Liver (tissue), 9 donors: Measurements from ENCODE around the gene KPNB1. TPM values are rescaled to one million over a fixed set of nuclear protein-coding genes. Genes with fewer than 3 reads are reported as not detected.
"Not testable (repeated sequence)": the region's sequence is repeated elsewhere in the genome, so short reads cannot be mapped to it uniquely, and the experiment has no call there.

Experiments used
- DNase-seq: peaks from one replicate; pipeline ENCODE4 v3.0.0-alpha.2; 2017; ENCODE audit warnings: low spot score
- H3K27ac ChIP-seq, 2 donors: one replicate each; pipeline ENCODE4 v1.7.0; 2013; ENCODE audit warnings: inconsistent platforms in 2 of 2, low read length in 2 of 2, control low read depth in 1 of 2, low read depth in 1 of 2, mild to moderate bottlenecking in 1 of 2
- H3K27me3 ChIP-seq, 4 donors: one replicate each; pipeline versions ENCODE4 v1.6.1 to v1.7.0; 2013; ENCODE audit warnings: low read length in 3 of 4, inconsistent platforms in 1 of 4, mild to moderate bottlenecking in 1 of 4, moderate library complexity in 1 of 4; ENCODE audit not compliant: control insufficient read depth in 4 of 4, insufficient read depth in 4 of 4
- H3K36me3 ChIP-seq, 4 donors: one replicate each; pipeline versions ENCODE4 v1.6.1 to v1.7.0; 2013; ENCODE audit warnings: low read length in 3 of 4, mild to moderate bottlenecking in 3 of 4, low read depth in 1 of 4, moderate library complexity in 1 of 4; ENCODE audit not compliant: control insufficient read depth in 4 of 4, insufficient read depth in 3 of 4
- H3K4me1 ChIP-seq, 4 donors: one replicate each; pipeline versions ENCODE4 v1.6.1 to v1.7.0; 2013; ENCODE audit warnings: low read length in 3 of 4, mild to moderate bottlenecking in 3 of 4, moderate library complexity in 1 of 4; ENCODE audit not compliant: control insufficient read depth in 4 of 4, insufficient read depth in 4 of 4
- H3K4me3 ChIP-seq, 3 donors: one replicate each; pipeline versions ENCODE4 v1.6.1 to v1.7.0; 2013; ENCODE audit warnings: low read length in 3 of 3, control low read depth in 1 of 3, low read depth in 1 of 3, mild to moderate bottlenecking in 1 of 3
- H3K9ac ChIP-seq, 2 donors: one replicate each; pipeline ENCODE4 v1.7.0; 2013; ENCODE audit warnings: low read length in 2 of 2, mild to moderate bottlenecking in 2 of 2, moderate library complexity in 2 of 2, control low read depth in 1 of 2, low read depth in 1 of 2
- H3K9me3 ChIP-seq, 4 donors: one replicate each; pipeline versions ENCODE4 v1.6.1 to v1.7.0; 2013; ENCODE audit warnings: low read length in 3 of 4; ENCODE audit not compliant: control insufficient read depth in 4 of 4
- ATF3 ChIP-seq: IDR thresholded peaks from 2 replicates; pipeline ENCODE4 v1.6.1; 2016; ENCODE audit warnings: antibody characterized with exemption
- CTCF ChIP-seq: fragments of 150-350 bp; IDR thresholded peaks from 2 replicates; pipeline ENCODE4 v1.5.1; 2017; ENCODE audit warnings: improper control_type of control experiment, low read depth, low read length; ENCODE audit not compliant: missing input control
- EGR1 ChIP-seq, 2 donors: IDR thresholded peaks; 2 replicates each; pipeline ENCODE4 v1.6.1; 2016 to 2018; ENCODE audit warnings: antibody characterized with exemption in 2 of 2, low read depth in 2 of 2
- FOXA1 ChIP-seq: IDR thresholded peaks from 2 replicates; pipeline ENCODE4 v1.6.1; 2016; ENCODE audit warnings: antibody characterized with exemption
- FOXA2 ChIP-seq: IDR thresholded peaks from 2 replicates; pipeline ENCODE4 v1.6.1; 2016; ENCODE audit warnings: antibody characterized with exemption
- GABPA ChIP-seq, 2 donors: IDR thresholded peaks in 1 of 2; conservative IDR thresholded peaks in 1 of 2; 2 replicates each; pipeline ENCODE4 v1.6.1; 2016; ENCODE audit warnings: antibody characterized with exemption in 2 of 2, mild to moderate bottlenecking in 1 of 2, moderate library complexity in 1 of 2
- HNF4A ChIP-seq, 2 donors: conservative IDR thresholded peaks; 2 replicates each; pipeline ENCODE4 v1.6.1; 2016; ENCODE audit warnings: antibody characterized with exemption in 2 of 2, mild to moderate bottlenecking in 2 of 2
- HNF4G ChIP-seq: IDR thresholded peaks from 2 replicates; pipeline ENCODE4 v1.6.1; 2016; ENCODE audit warnings: antibody characterized with exemption
- MAX ChIP-seq: IDR thresholded peaks from 2 replicates; pipeline ENCODE4 v1.6.1; 2016; ENCODE audit warnings: antibody characterized with exemption
- NR2F2 ChIP-seq: IDR thresholded peaks from 2 replicates; pipeline ENCODE4 v1.6.1; 2016; ENCODE audit warnings: antibody characterized with exemption
- RAD21 ChIP-seq, 2 donors: IDR thresholded peaks; 2 replicates each; pipeline ENCODE4 v1.6.1; 2016; ENCODE audit warnings: antibody characterized with exemption in 2 of 2, mild to moderate bottlenecking in 2 of 2
- REST ChIP-seq: IDR thresholded peaks from 2 replicates; pipeline ENCODE4 v1.6.1; 2016; ENCODE audit warnings: antibody characterized with exemption, mild to moderate bottlenecking
- RXRA ChIP-seq, 2 donors: IDR thresholded peaks; 2 replicates each; pipeline ENCODE4 v1.6.1; 2017 to 2018; ENCODE audit warnings: antibody characterized with exemption in 2 of 2, mild to moderate bottlenecking in 1 of 2
- SP1 ChIP-seq: IDR thresholded peaks from 2 replicates; pipeline ENCODE4 v1.6.1; 2018; ENCODE audit warnings: antibody characterized with exemption, mild to moderate bottlenecking
- TAF1 ChIP-seq: conservative IDR thresholded peaks from 2 replicates; pipeline ENCODE4 v1.6.1; 2016; ENCODE audit warnings: antibody characterized with exemption, mild to moderate bottlenecking
- YY1 ChIP-seq: IDR thresholded peaks from 2 replicates; pipeline ENCODE4 v1.6.1; 2016; ENCODE audit warnings: antibody characterized with exemption, mild to moderate bottlenecking
- ZBTB33 ChIP-seq: IDR thresholded peaks from 2 replicates; pipeline ENCODE4 v1.6.1; 2016; ENCODE audit warnings: antibody characterized with exemption
- WGBS: extraction: QIAGEN DNeasy Blood & Tissue Kit; methylation state at CpG from one replicate; pipeline ENCODE4 v1.1.7; 2013; 5-methylcytosine and 5-hydroxymethylcytosine counted together
- polyA plus RNA-seq, 2 donors: library from polyadenylated mRNA; stranded (reverse) in 1 of 2; unstranded in 1 of 2; fragments of 200-250 nt in 1 of 2; fragments of >200 nt in 1 of 2; fragmentation: Nextera tagmentation in 1 of 2; extraction: Ambion mirVana in 1 of 2; gene quantifications; one replicate each; pipeline versions ENCODE4 v1.2.1 to v1.2.3, GENCODE V29; 2013 to 2015
- total RNA-seq, 2 donors: library from RNA; depleted of rRNA; stranded (reverse); fragments of >200 nt; gene quantifications; one replicate each; pipeline ENCODE4 v1.2.3, GENCODE V29; 2014
- donor health status: healthy.
- donor health status: healthy.
- donor health status: healthy.
- donor health status: healthy.
- donor health status: healthy.

Gene KPNB1
- total and polyA plus RNA-seq, 4 donors = 27.6 to 114 (median 75.0) TPM

- Histone ChIP-seq H3K9ac (no peak overlapping the region), H3K36me3 (peaks cover 44 to 91% (median 83%) of the 10 kb centered on the region in 4 donors), H3K9me3 (no peaks in the 10 kb centered on the region), H3K4me1 (no peaks in the 10 kb centered on the region), H3K27ac (no peak overlapping the region), H3K27me3 (no peaks in the 10 kb centered on the region), H3K4me3 (no peak overlapping the region)
- 85% methylated on average over 7 of the region's 7 CpGs for WGBS
- DNase-seq = no peak
- TF ChIP-seq FOXA2 = no peak
- TF ChIP-seq TAF1 = no peak
- TF ChIP-seq REST = no peak
- TF ChIP-seq RAD21 (IDR thresholded peaks at IDR 0.05) = no peak
- TF ChIP-seq HNF4G = no peak
- TF ChIP-seq NR2F2 = no peak
- TF ChIP-seq GABPA (IDR thresholded peaks at IDR 0.05 in 1 of 2, conservative IDR thresholded peaks at IDR 0.05 in 1 of 2) = no peak
- no peak for TF ChIP-seq MAX
- no peak for TF ChIP-seq ZBTB33
- TF ChIP-seq RXRA (IDR thresholded peaks at IDR 0.05) = no peak
- TF ChIP-seq YY1 = no peak
- no peak for TF ChIP-seq FOXA1
- TF ChIP-seq EGR1 (IDR thresholded peaks at IDR 0.05; ENCODE audit: low read depth in 2 of 2) = no peak
- no peak for TF ChIP-seq HNF4A (conservative IDR thresholded peaks at IDR 0.05)
- no peak for TF ChIP-seq CTCF
- TF ChIP-seq SP1 = no peak
Observed at GRCh38 chr17:47678196-47678595, 28.5 kb downstream of the KPNB1 start.

GRCh38 chr17:47682138-47682537 lies 32.4 kb downstream of the KPNB1 start:
- WGBS = 94% methylated on average over 2 of the region's 2 CpGs
- Histone ChIP-seq H3K9me3 (no peaks in the 10 kb centered on the region), H3K27me3 (no peaks in the 10 kb centered on the region), H3K4me1 (no peaks in the 10 kb centered on the region), H3K27ac (no peak overlapping the region), H3K4me3 (no peak overlapping the region), H3K9ac (no peak overlapping the region), H3K36me3 (peaks cover 28 to 66% (median 52%) of the 10 kb centered on the region in 4 donors)
- TF ChIP-seq EGR1 (IDR thresholded peaks at IDR 0.05; ENCODE audit: low read depth in 2 of 2) = no peak
- TF ChIP-seq HNF4A (conservative IDR thresholded peaks at IDR 0.05) = no peak
- no peak for TF ChIP-seq ATF3
- no peak for TF ChIP-seq RAD21 (IDR thresholded peaks at IDR 0.05)
- no peak for TF ChIP-seq GABPA (IDR thresholded peaks at IDR 0.05 in 1 of 2, conservative IDR thresholded peaks at IDR 0.05 in 1 of 2)
- DNase-seq = no peak

- 89% methylated on average over 4 of the region's 4 CpGs for WGBS
- H3K9me3 ChIP-seq, H3K9ac ChIP-seq, DNase-seq, H3K27me3 ChIP-seq, H3K4me1 ChIP-seq, H3K4me3 ChIP-seq, H3K27ac ChIP-seq: not testable (repeated sequence)
- peaks cover 28 to 61% (median 47%) of the 10 kb centered on the region in 4 donors for H3K36me3 ChIP-seq
Observed at GRCh38 chr17:47682727-47683126, 33.0 kb downstream of the KPNB1 start.
